Measurements from ENCODE around the gene RAB40C. TPM values are rescaled to one million over a fixed set of nuclear protein-coding genes. Genes with fewer than 3 reads are reported as not detected.

RAB40C gene
- total RNA-seq, 8 experiments from 2014 or later, result 9.3 to 23.8 (median 17.1) TPM

GRCh38 chr16:572865-573650, 16.8 kb upstream of the RAB40C start:
- no peak overlapping the region for H3K4me3 ChIP-seq
- H3K27ac ChIP-seq, result no peak overlapping the region
- in situ Hi-C loops (cut with MboI; ENCODE audit: low pct_unique_long_range_greater_than_20kb in 2 of 9, low sequenced_read_pairs in 9 of 9, unreplicated experiment in 9 of 9), result no loop called here
- peaks cover 10 to 11% of the 10 kb centered on the region in 2 donors for H3K4me1 ChIP-seq (replicated peaks in 1 of 2)
- 60 to 100% (median 91%) methylated on average over 2 to 7 of the region's 27 CpGs; no CpG with 5 or more reads in 6 of the 10 experiments for WGBS, 10 experiments
- no peak for ATAC-seq (replicated peaks in 6 of 8)

GRCh38 chr16:574021-574760, 15.7 kb upstream of the RAB40C start:
- Histone ChIP-seq H3K4me3 (no peak overlapping the region), H3K27ac (no peak overlapping the region), H3K4me1 (replicated peaks in 1 of 2) (peaks cover 3 to 8% of the 10 kb centered on the region in 2 donors)
- ATAC-seq (replicated peaks in 6 of 8), result no peak
- 62 to 100% (median 96%) methylated on average over 1 to 9 of the region's 46 CpGs; no CpG with 5 or more reads in 5 of the 10 experiments for WGBS, 10 experiments
- in situ Hi-C loops (cut with MboI; ENCODE audit: low pct_unique_long_range_greater_than_20kb in 2 of 9, low sequenced_read_pairs in 9 of 9, unreplicated experiment in 9 of 9), result no loop called here

GRCh38 chr16:575354-576196, 14.3 kb upstream of the RAB40C start:
- in situ Hi-C loops (cut with MboI; ENCODE audit: low pct_unique_long_range_greater_than_20kb in 2 of 9, low sequenced_read_pairs in 9 of 9, unreplicated experiment in 9 of 9), result no loop called here
- no peak overlapping the region for H3K4me3 ChIP-seq
- no peak for ATAC-seq (replicated peaks in 6 of 8)
- H3K27ac ChIP-seq, result no peak overlapping the region
- H3K4me1 ChIP-seq (replicated peaks in 1 of 2), result peaks cover 2 to 6% of the 10 kb centered on the region in 2 donors
- WGBS, 10 experiments, result 96 to 100% (median 100%) methylated on average over 1 to 7 of the region's 36 CpGs; no CpG with 5 or more reads in 6 of the 10 experiments

- 40 to 60% methylated on average over 1 of the region's 21 CpGs; no CpG with 5 or more reads in 8 of the 10 experiments for WGBS, 10 experiments
- in situ Hi-C loops (cut with MboI; ENCODE audit: low pct_unique_long_range_greater_than_20kb in 2 of 9, low sequenced_read_pairs in 9 of 9, unreplicated experiment in 9 of 9), result no loop called here
- Histone ChIP-seq H3K4me3 (no peak overlapping the region), H3K4me1 (replicated peaks in 1 of 2) (peaks cover 0 to 6% of the 10 kb centered on the region in 2 donors), H3K27ac (no peak overlapping the region)
- ATAC-seq (replicated peaks in 6 of 8), result peak in 2 of 8 experiments; percentile 35 to 36
These were observed 13.6 kb upstream of the RAB40C start for GRCh38 chr16:576197-576822.

- Histone ChIP-seq H3K27ac (no peak overlapping the region), H3K4me3 (no peak overlapping the region), H3K4me1 (replicated peaks in 1 of 2) (peaks cover 0 to 6% of the 10 kb centered on the region in 2 donors)
- peak in 1 of 8 experiments; percentile 40 for ATAC-seq (replicated peaks in 6 of 8)
- WGBS, 10 experiments, result 34 to 100% methylated on average over 1 to 2 of the region's 8 CpGs; no CpG with 5 or more reads in 8 of the 10 experiments
- in situ Hi-C loops (cut with MboI; ENCODE audit: low pct_unique_long_range_greater_than_20kb in 2 of 9, low sequenced_read_pairs in 9 of 9, unreplicated experiment in 9 of 9), result no loop called here
These were observed 13.1 kb upstream of the RAB40C start for GRCh38 chr16:576823-577201.

GRCh38 chr16:577796-578195, 12.1 kb upstream of the RAB40C start:
- H3K27ac ChIP-seq, result no peak overlapping the region
- no peak overlapping the region for H3K4me3 ChIP-seq
- in situ Hi-C loops (cut with MboI; ENCODE audit: low pct_unique_long_range_greater_than_20kb in 2 of 9, low sequenced_read_pairs in 9 of 9, unreplicated experiment in 9 of 9), result no loop called here
- 100% methylated on average over 1 of the region's 13 CpGs; no CpG with 5 or more reads in 8 of the 10 experiments for WGBS, 10 experiments
- peaks cover 0 to 6% of the 10 kb centered on the region in 2 donors for H3K4me1 ChIP-seq (replicated peaks in 1 of 2)
- no peak for ATAC-seq (replicated peaks in 6 of 8)

GRCh38 chr16:578232-578869, 11.5 kb upstream of the RAB40C start:
- ATAC-seq (replicated peaks in 6 of 8), result peak in 1 of 8 experiments; percentile 2
- Histone ChIP-seq H3K4me1 (replicated peaks in 1 of 2) (peaks cover 3 to 12% of the 10 kb centered on the region in 2 donors), H3K4me3 (no peak overlapping the region), H3K27ac (no peak overlapping the region)
- in situ Hi-C loops (cut with MboI; ENCODE audit: low pct_unique_long_range_greater_than_20kb in 2 of 9, low sequenced_read_pairs in 9 of 9, unreplicated experiment in 9 of 9), result no loop called here
- WGBS, 10 experiments, result 94 to 100% methylated on average over 3 to 5 of the region's 24 CpGs; no CpG with 5 or more reads in 8 of the 10 experiments

- ATAC-seq (replicated peaks in 6 of 8), result peak; percentile 20 to 69 (median 56)
These were observed 10.9 kb upstream of the RAB40C start for GRCh38 chr16:578870-579405.

GRCh38 chr16:580141-580945, 9.5 kb upstream of the RAB40C start:
- WGBS, 10 experiments, result 80 to 100% (median 96%) methylated on average over 1 to 8 of the region's 27 CpGs; no CpG with 5 or more reads in 7 of the 10 experiments
- Histone ChIP-seq H3K4me3 (no peak overlapping the region), H3K4me1 (replicated peaks in 1 of 2) (peaks cover 13 to 22% of the 10 kb centered on the region in 2 donors), H3K27ac (no peak overlapping the region)
- in situ Hi-C loops (cut with MboI; ENCODE audit: low pct_unique_long_range_greater_than_20kb in 2 of 9, low sequenced_read_pairs in 9 of 9, unreplicated experiment in 9 of 9), result no loop called here
- peak in 1 of 8 experiments; percentile 15 for ATAC-seq (replicated peaks in 6 of 8)

More at GRCh38 chr16:578870-579405, 10.9 kb upstream of the RAB40C start:
- no peak overlapping the region for H3K4me3 ChIP-seq
- H3K4me1 ChIP-seq (replicated peaks in 1 of 2), result peaks cover 9 to 18% of the 10 kb centered on the region in 2 donors
- H3K27ac ChIP-seq, result no peak overlapping the region
- in situ Hi-C loops (cut with MboI; ENCODE audit: low pct_unique_long_range_greater_than_20kb in 2 of 9, low sequenced_read_pairs in 9 of 9, unreplicated experiment in 9 of 9), result no loop called here
- WGBS, 10 experiments, result no CpG with 5 or more reads among the region's 34 CpGs

- 100% methylated on average over 1 to 2 of the region's 19 CpGs; no CpG with 5 or more reads in 7 of the 10 experiments for WGBS, 10 experiments
- Histone ChIP-seq H3K27ac (no peak overlapping the region), H3K4me3 (no peak overlapping the region), H3K4me1 (replicated peaks in 1 of 2) (peaks cover 13 to 22% of the 10 kb centered on the region in 2 donors)
- ATAC-seq (replicated peaks in 6 of 8), result no peak
- in situ Hi-C loops (cut with MboI; ENCODE audit: low pct_unique_long_range_greater_than_20kb in 2 of 9, low sequenced_read_pairs in 9 of 9, unreplicated experiment in 9 of 9), result no loop called here
These were observed 8.8 kb upstream of the RAB40C start for GRCh38 chr16:580946-581498.

GRCh38 chr16:582218-582613, 7.7 kb upstream of the RAB40C start:
- Histone ChIP-seq H3K4me1 (replicated peaks in 1 of 2) (peaks cover 13 to 19% of the 10 kb centered on the region in 2 donors), H3K4me3 (no peak overlapping the region), H3K27ac (no peak overlapping the region)
- 100% methylated on average over 1 of the region's 18 CpGs; no CpG with 5 or more reads in 9 of the 10 experiments for WGBS, 10 experiments
- in situ Hi-C loops (cut with MboI; ENCODE audit: low pct_unique_long_range_greater_than_20kb in 2 of 9, low sequenced_read_pairs in 9 of 9, unreplicated experiment in 9 of 9), result no loop called here
- no peak for ATAC-seq (replicated peaks in 6 of 8)
